ENCODE data around the gene TSHZ2. TPM values are rescaled to one million over a fixed set of nuclear protein-coding genes. Genes with fewer than 3 reads are reported as not detected.

The TSHZ2 gene
- total and polyA plus RNA-seq, 5 donors from 2014 or later = 1.00 to 41.7 (median 2.1) TPM

GRCh38 chr20:53331151-53331973 lies 359.2 kb downstream of the TSHZ2 start:
- Histone ChIP-seq H3K27ac (ENCODE audit: insufficient read depth, low read length, poor library complexity, severe bottlenecking) (no peak overlapping the region), H3K9me3 (ENCODE audit: control insufficient read depth in 2 of 2, low read length in 2 of 2) (no peaks in the 10 kb centered on the region), H3K27me3 (ENCODE audit: control insufficient read depth, insufficient read depth, low read length) (no peaks in the 10 kb centered on the region), H3K4me3 (ENCODE audit: low read depth, low read length) (no peak overlapping the region), H3K36me3 (ENCODE audit: control insufficient read depth, insufficient read depth, low read length) (no peaks in the 10 kb centered on the region), H3K4me1 (ENCODE audit: control insufficient read depth, insufficient read depth, low read length, poor library complexity, severe bottlenecking) (no peaks in the 10 kb centered on the region)
- Mint-ChIP-seq H3K27me3 (peaks cover 6% of the 10 kb centered on the region), H3K27ac (peak overlapping the region in 1 of 3 donors; percentile 23), H3K9me3 (peaks cover 0 to 5% (median 0%) of the 10 kb centered on the region in 7 donors), H3K4me3 (no peak overlapping the region), H3K36me3 (no peaks in the 10 kb centered on the region), H3K4me1 (no peaks in the 10 kb centered on the region)
- ATAC-seq (ENCODE audit: low read depth in 2 of 2) (no peak), DNase-seq (no peak)

- peaks cover 6% of the 10 kb centered on the region for H3K27me3 Mint-ChIP-seq
- no peaks in the 10 kb centered on the region for H3K36me3 Mint-ChIP-seq
- no peaks in the 10 kb centered on the region for H3K4me1 ChIP-seq (ENCODE audit: control insufficient read depth, insufficient read depth, low read length, poor library complexity, severe bottlenecking)
- H3K27ac ChIP-seq (ENCODE audit: insufficient read depth, low read length, poor library complexity, severe bottlenecking) = no peak overlapping the region
- H3K4me3 Mint-ChIP-seq = no peak overlapping the region
- H3K36me3 ChIP-seq (ENCODE audit: control insufficient read depth, insufficient read depth, low read length) = no peaks in the 10 kb centered on the region
- peak overlapping the region in 1 of 3 donors; percentile 64 for H3K27ac Mint-ChIP-seq
- no peaks in the 10 kb centered on the region for H3K4me1 Mint-ChIP-seq
- no peak overlapping the region for H3K4me3 ChIP-seq (ENCODE audit: low read depth, low read length)
- no peaks in the 10 kb centered on the region for H3K9me3 ChIP-seq (ENCODE audit: control insufficient read depth in 2 of 2, low read length in 2 of 2)
- H3K9me3 Mint-ChIP-seq = peaks cover 0 to 3% (median 0%) of the 10 kb centered on the region in 7 donors
- ATAC-seq (ENCODE audit: low read depth in 2 of 2) = no peak
- no peak for DNase-seq
- H3K27me3 ChIP-seq (ENCODE audit: control insufficient read depth, insufficient read depth, low read length) = no peaks in the 10 kb centered on the region
Observed at GRCh38 chr20:53332022-53332837, 360.1 kb downstream of the TSHZ2 start.

- Histone ChIP-seq H3K9me3 (ENCODE audit: control insufficient read depth in 2 of 2, low read length in 2 of 2) (no peaks in the 10 kb centered on the region), H3K36me3 (ENCODE audit: control insufficient read depth, insufficient read depth, low read length) (no peaks in the 10 kb centered on the region), H3K27me3 (ENCODE audit: control insufficient read depth, insufficient read depth, low read length) (no peaks in the 10 kb centered on the region), H3K4me3 (ENCODE audit: low read depth, low read length) (no peak overlapping the region), H3K4me1 (ENCODE audit: control insufficient read depth, insufficient read depth, low read length, poor library complexity, severe bottlenecking) (no peaks in the 10 kb centered on the region), H3K27ac (ENCODE audit: insufficient read depth, low read length, poor library complexity, severe bottlenecking) (no peak overlapping the region)
- no peak for DNase-seq
- no peaks in the 10 kb centered on the region for H3K4me1 Mint-ChIP-seq
- no peaks in the 10 kb centered on the region for H3K27me3 Mint-ChIP-seq
- peaks cover 0 to 1% (median 0%) of the 10 kb centered on the region in 7 donors for H3K9me3 Mint-ChIP-seq
- H3K4me3 Mint-ChIP-seq = no peak overlapping the region
- H3K27ac Mint-ChIP-seq = peak overlapping the region in 1 of 3 donors; percentile 14
- no peak for ATAC-seq (ENCODE audit: low read depth in 2 of 2)
- no peaks in the 10 kb centered on the region for H3K36me3 Mint-ChIP-seq
Observed at GRCh38 chr20:53334861-53335260, 362.7 kb downstream of the TSHZ2 start.

- H3K36me3 ChIP-seq (ENCODE audit: control insufficient read depth, insufficient read depth, low read length) = no peaks in the 10 kb centered on the region
- Mint-ChIP-seq H3K4me3 (no peak overlapping the region), H3K27me3 (no peaks in the 10 kb centered on the region), H3K27ac (peak overlapping the region in 1 of 3 donors; percentile 14), H3K4me1 (no peaks in the 10 kb centered on the region), H3K9me3 (peaks cover 0 to 1% (median 0%) of the 10 kb centered on the region in 7 donors), H3K36me3 (no peaks in the 10 kb centered on the region)
- no peak for ATAC-seq (ENCODE audit: low read depth in 2 of 2)
- no peak overlapping the region for H3K4me3 ChIP-seq (ENCODE audit: low read depth, low read length)
- H3K9me3 ChIP-seq (ENCODE audit: control insufficient read depth in 2 of 2, low read length in 2 of 2) = no peaks in the 10 kb centered on the region
- no peak for DNase-seq
- no peaks in the 10 kb centered on the region for H3K4me1 ChIP-seq (ENCODE audit: control insufficient read depth, insufficient read depth, low read length, poor library complexity, severe bottlenecking)
- H3K27ac ChIP-seq (ENCODE audit: insufficient read depth, low read length, poor library complexity, severe bottlenecking) = no peak overlapping the region
- no peaks in the 10 kb centered on the region for H3K27me3 ChIP-seq (ENCODE audit: control insufficient read depth, insufficient read depth, low read length)
Observed at GRCh38 chr20:53335555-53335954, 363.4 kb downstream of the TSHZ2 start.

- no peak overlapping the region for H3K27ac Mint-ChIP-seq
- no peaks in the 10 kb centered on the region for H3K27me3 ChIP-seq (ENCODE audit: control insufficient read depth, insufficient read depth, low read length)
- H3K4me3 ChIP-seq (ENCODE audit: low read depth, low read length) = no peak overlapping the region
- H3K9me3 Mint-ChIP-seq = peaks cover 0 to 1% (median 0%) of the 10 kb centered on the region in 7 donors
- ATAC-seq (ENCODE audit: low read depth in 2 of 2) (no peak), DNase-seq (no peak)
- no peaks in the 10 kb centered on the region for H3K4me1 Mint-ChIP-seq
- H3K27ac ChIP-seq (ENCODE audit: insufficient read depth, low read length, poor library complexity, severe bottlenecking) = no peak overlapping the region
- no peaks in the 10 kb centered on the region for H3K27me3 Mint-ChIP-seq
- H3K4me3 Mint-ChIP-seq = no peak overlapping the region
- H3K36me3 ChIP-seq (ENCODE audit: control insufficient read depth, insufficient read depth, low read length) = no peaks in the 10 kb centered on the region
- H3K36me3 Mint-ChIP-seq = no peaks in the 10 kb centered on the region
- no peaks in the 10 kb centered on the region for H3K4me1 ChIP-seq (ENCODE audit: control insufficient read depth, insufficient read depth, low read length, poor library complexity, severe bottlenecking)
- no peaks in the 10 kb centered on the region for H3K9me3 ChIP-seq (ENCODE audit: control insufficient read depth in 2 of 2, low read length in 2 of 2)
Observed at GRCh38 chr20:53336892-53337291, 364.7 kb downstream of the TSHZ2 start.

GRCh38 chr20:53337390-53338101 lies 365.4 kb downstream of the TSHZ2 start:
- H3K4me3 Mint-ChIP-seq = no peak overlapping the region
- no peak for DNase-seq
- H3K9me3 Mint-ChIP-seq = peaks cover 0 to 1% (median 0%) of the 10 kb centered on the region in 7 donors
- H3K27me3 Mint-ChIP-seq = no peaks in the 10 kb centered on the region
- no peaks in the 10 kb centered on the region for H3K4me1 Mint-ChIP-seq
- H3K27ac Mint-ChIP-seq = no peak overlapping the region
- no peak for ATAC-seq (ENCODE audit: low read depth in 2 of 2)
- H3K36me3 ChIP-seq (ENCODE audit: control insufficient read depth, insufficient read depth, low read length) = no peaks in the 10 kb centered on the region
- no peak overlapping the region for H3K27ac ChIP-seq (ENCODE audit: insufficient read depth, low read length, poor library complexity, severe bottlenecking)
- H3K36me3 Mint-ChIP-seq = no peaks in the 10 kb centered on the region
- no peak overlapping the region for H3K4me3 ChIP-seq (ENCODE audit: low read depth, low read length)
- no peaks in the 10 kb centered on the region for H3K4me1 ChIP-seq (ENCODE audit: control insufficient read depth, insufficient read depth, low read length, poor library complexity, severe bottlenecking)
- no peaks in the 10 kb centered on the region for H3K9me3 ChIP-seq (ENCODE audit: control insufficient read depth in 2 of 2, low read length in 2 of 2)
- H3K27me3 ChIP-seq (ENCODE audit: control insufficient read depth, insufficient read depth, low read length) = no peaks in the 10 kb centered on the region

GRCh38 chr20:53338716-53339115 lies 366.6 kb downstream of the TSHZ2 start:
- no peak overlapping the region for H3K27ac Mint-ChIP-seq

More at GRCh38 chr20:53338716-53339115, 366.6 kb downstream of the TSHZ2 start:
- no peak overlapping the region for H3K4me3 ChIP-seq (ENCODE audit: low read depth, low read length)
- H3K4me1 Mint-ChIP-seq = no peaks in the 10 kb centered on the region
- no peaks in the 10 kb centered on the region for H3K9me3 ChIP-seq (ENCODE audit: control insufficient read depth in 2 of 2, low read length in 2 of 2)
- H3K27ac ChIP-seq (ENCODE audit: insufficient read depth, low read length, poor library complexity, severe bottlenecking) = no peak overlapping the region
- H3K27me3 ChIP-seq (ENCODE audit: control insufficient read depth, insufficient read depth, low read length) = no peaks in the 10 kb centered on the region
- DNase-seq (no peak), ATAC-seq (ENCODE audit: low read depth in 2 of 2) (no peak)
- H3K27me3 Mint-ChIP-seq = no peaks in the 10 kb centered on the region
- H3K9me3 Mint-ChIP-seq = peaks cover 0 to 1% (median 0%) of the 10 kb centered on the region in 7 donors
- no peaks in the 10 kb centered on the region for H3K4me1 ChIP-seq (ENCODE audit: control insufficient read depth, insufficient read depth, low read length, poor library complexity, severe bottlenecking)
- no peak overlapping the region for H3K4me3 Mint-ChIP-seq
- H3K36me3 Mint-ChIP-seq = no peaks in the 10 kb centered on the region
- no peaks in the 10 kb centered on the region for H3K36me3 ChIP-seq (ENCODE audit: control insufficient read depth, insufficient read depth, low read length)
